Aorta (tissue), 5 donors: Measurements from ENCODE around the gene CLIC1. TPM values are rescaled to one million over a fixed set of nuclear protein-coding genes. Genes with fewer than 3 reads are reported as not detected.

Source experiments
- ATAC-seq: fragments of 200-7000 bp; cut with Tn5 transposase; one replicate; pipeline ENCODE4 v1.9.1; 2022; ENCODE audit warnings: moderate library complexity; ENCODE audit not compliant: low FRiP score
- DNase-seq, 2 donors: peaks; one replicate each; pipeline ENCODE4 v3.0.0-alpha.2; 2020
- H3K27ac ChIP-seq, 2 donors: one replicate each; pipeline ENCODE4 v1.5.1; 2013; ENCODE audit warnings: low read length in 2 of 2, mild to moderate bottlenecking in 2 of 2, moderate library complexity in 2 of 2, control low read depth in 1 of 2, inconsistent platforms in 1 of 2, low read depth in 1 of 2
- H3K27me3 ChIP-seq, 2 donors: one replicate each; pipeline ENCODE4 v1.6.1; 2013; ENCODE audit warnings: control low read depth in 1 of 2, low read length in 1 of 2, mild to moderate bottlenecking in 1 of 2, moderate library complexity in 1 of 2; ENCODE audit not compliant: insufficient read depth in 2 of 2, control insufficient read depth in 1 of 2
- H3K36me3 ChIP-seq, 2 donors: one replicate each; pipeline ENCODE4 v1.6.1; 2013; ENCODE audit warnings: control low read depth in 1 of 2, low read length in 1 of 2, mild to moderate bottlenecking in 1 of 2; ENCODE audit not compliant: insufficient read depth in 2 of 2, control insufficient read depth in 1 of 2
- H3K4me1 ChIP-seq, 2 donors: one replicate each; pipeline ENCODE4 v1.6.1; 2013; ENCODE audit warnings: low read length in 2 of 2, control low read depth in 1 of 2, mild to moderate bottlenecking in 1 of 2, moderate library complexity in 1 of 2; ENCODE audit not compliant: insufficient read depth in 2 of 2, control insufficient read depth in 1 of 2
- H3K4me3 ChIP-seq, 2 donors: one replicate each; pipeline ENCODE4 v1.5.1; 2013; ENCODE audit warnings: low read length in 2 of 2, control low read depth in 1 of 2, mild to moderate bottlenecking in 1 of 2
- H3K9me3 ChIP-seq: one replicate; pipeline ENCODE4 v1.6.1; 2013; ENCODE audit warnings: mild to moderate bottlenecking, low read length; ENCODE audit not compliant: control insufficient read depth
- WGBS, 2 donors: extraction: QIAGEN DNeasy Blood & Tissue Kit; methylation state at CpG; one replicate each; pipeline ENCODE4 v1.1.7; 2013; 5-methylcytosine and 5-hydroxymethylcytosine counted together
- intact Hi-C, 2 donors: fragments of 100-400 bp; cut with DNase I; formaldehyde crosslinking; loops; one replicate each; pipeline versions ENCODE4 v1.14.2 to v1.15.0; 2022
- polyA plus RNA-seq, 2 donors: library from polyadenylated mRNA; stranded (reverse); fragments of 200-250 nt; gene quantifications; one replicate each; pipeline ENCODE4 v1.2.3, GENCODE V29; 2013
- total RNA-seq, 2 donors: library from RNA; stranded (reverse); fragmentation: NEBNext Ultra II Directional; extraction: Animal tissue kit (Norgen Biotek cat#: 25700); gene quantifications; one replicate each; pipeline ENCODE4 v1.2.1, GENCODE V29; 2021
- donor health status: healthy with polysubstance abuse.
- donor health status: Bipolar disorder and iron deficiency.
- donor health status: DM: no; HTN: no; CAD: no.
- donor health status: DM: no; HTN: no; CAD: no.
- donor health status: DM: yes; HTN: yes; CAD: no.

CLIC1 gene
- total and polyA plus RNA-seq, 4 donors = 303 to 368 (median 327) TPM

- Histone ChIP-seq H3K4me1 (no peaks in the 10 kb centered on the region), H3K27ac (no peak overlapping the region), H3K36me3 (no peaks in the 10 kb centered on the region), H3K4me3 (no peak overlapping the region), H3K9me3 (no peaks in the 10 kb centered on the region), H3K27me3 (no peaks in the 10 kb centered on the region)
- ATAC-seq = no peak
- intact Hi-C loops = loop anchor here in 1 of 2 donors (5.0 kb wide), 1 partner anchor 89 kb away; the partner anchor contains the start of gene LY6G5C
- 84 to 94% methylated on average over 2 of the region's 2 CpGs for WGBS, 2 donors
- no peak for DNase-seq
Observed at GRCh38 chr6:31770860-31771259, 34.5 kb upstream of the CLIC1 start.

GRCh38 chr6:31769684-31770371 lies 33.5 kb upstream of the CLIC1 start:
- no peaks in the 10 kb centered on the region for H3K27me3 ChIP-seq
- H3K4me3 ChIP-seq = no peak overlapping the region
- ATAC-seq (no peak), DNase-seq (peak; percentile 79 to 85)
- no peaks in the 10 kb centered on the region for H3K4me1 ChIP-seq
- WGBS, 2 donors = 62 to 71% methylated on average over 12 of the region's 12 CpGs
- no peaks in the 10 kb centered on the region for H3K9me3 ChIP-seq
- intact Hi-C loops = loop anchor here in 1 of 2 donors (5.0 kb wide), 1 partner anchor 88 kb away; the partner anchor contains the start of gene LY6G5C
- H3K36me3 ChIP-seq = no peaks in the 10 kb centered on the region
- no peak overlapping the region for H3K27ac ChIP-seq

GRCh38 chr6:31768363-31769257 lies 32.3 kb upstream of the CLIC1 start:
- no peak for DNase-seq
- H3K27ac ChIP-seq = no peak overlapping the region
- no peak overlapping the region for H3K4me3 ChIP-seq
- 89 to 92% methylated on average over 18 of the region's 18 CpGs for WGBS, 2 donors
- H3K4me1 ChIP-seq = no peaks in the 10 kb centered on the region
- ATAC-seq = no peak
- no peaks in the 10 kb centered on the region for H3K36me3 ChIP-seq
- H3K27me3 ChIP-seq = no peaks in the 10 kb centered on the region
- intact Hi-C loops = no loop called here
- no peaks in the 10 kb centered on the region for H3K9me3 ChIP-seq

- 82 to 84% methylated on average over 6 of the region's 6 CpGs for WGBS, 2 donors
- Histone ChIP-seq H3K4me1 (no peaks in the 10 kb centered on the region), H3K27ac (no peak overlapping the region), H3K36me3 (no peaks in the 10 kb centered on the region), H3K27me3 (no peaks in the 10 kb centered on the region), H3K4me3 (no peak overlapping the region), H3K9me3 (no peaks in the 10 kb centered on the region)
- intact Hi-C loops = no loop called here
- no peak for ATAC-seq
- DNase-seq = no peak
Observed at GRCh38 chr6:31767096-31767645, 30.8 kb upstream of the CLIC1 start.

GRCh38 chr6:31765910-31766794 lies 29.8 kb upstream of the CLIC1 start:
- Histone ChIP-seq H3K36me3 (no peaks in the 10 kb centered on the region), H3K27ac (no peak overlapping the region), H3K9me3 (no peaks in the 10 kb centered on the region), H3K4me3 (no peak overlapping the region), H3K4me1 (no peaks in the 10 kb centered on the region), H3K27me3 (no peaks in the 10 kb centered on the region)
- 31 to 34% methylated on average over 41 to 42 of the region's 42 CpGs for WGBS, 2 donors
- peak; percentile 53 for ATAC-seq
- no peak for DNase-seq
- intact Hi-C loops = no loop called here

- Histone ChIP-seq H3K27ac (no peak overlapping the region), H3K4me1 (no peaks in the 10 kb centered on the region), H3K4me3 (no peak overlapping the region), H3K36me3 (no peaks in the 10 kb centered on the region), H3K27me3 (no peaks in the 10 kb centered on the region), H3K9me3 (no peaks in the 10 kb centered on the region)
- DNase-seq (no peak), ATAC-seq (no peak)
- WGBS, 2 donors = 87 to 93% methylated on average over 9 of the region's 9 CpGs
- intact Hi-C loops = no loop called here
Observed at GRCh38 chr6:31765559-31765909, 29.2 kb upstream of the CLIC1 start.

- WGBS, 2 donors = 91 to 94% methylated on average over 4 of the region's 4 CpGs
- intact Hi-C loops = no loop called here
Observed at GRCh38 chr6:31764198-31764597, 27.9 kb upstream of the CLIC1 start.

GRCh38 chr6:31763619-31763940 lies 27.2 kb upstream of the CLIC1 start:
- intact Hi-C loops = no loop called here
- ATAC-seq (no peak), DNase-seq (no peak)
- Histone ChIP-seq H3K36me3 (no peaks in the 10 kb centered on the region), H3K9me3 (no peaks in the 10 kb centered on the region), H3K4me1 (no peaks in the 10 kb centered on the region), H3K27ac (no peak overlapping the region), H3K4me3 (no peak overlapping the region), H3K27me3 (no peaks in the 10 kb centered on the region)
- WGBS, 2 donors = 29 to 42% methylated on average over 1 of the region's 1 CpG

More at GRCh38 chr6:31764198-31764597, 27.9 kb upstream of the CLIC1 start:
- Histone ChIP-seq H3K27ac (no peak overlapping the region), H3K9me3 (no peaks in the 10 kb centered on the region), H3K27me3 (no peaks in the 10 kb centered on the region), H3K36me3 (no peaks in the 10 kb centered on the region), H3K4me3 (no peak overlapping the region), H3K4me1 (no peaks in the 10 kb centered on the region)
- no peak for DNase-seq
- ATAC-seq = no peak
